Motor neuron (in vitro differentiated cells): ENCODE data around the gene PRKAR1B. TPM values are rescaled to one million over a fixed set of nuclear protein-coding genes. Genes with fewer than 3 reads are reported as not detected.
A peak's percentile ranks its signal among the peaks of the same experiment; 100 is the strongest.

ENCODE experiments used
- ATAC-seq, 8 experiments: fragments of 200-7000 bp; cut with Tn5 transposase; replicated peaks in 6 of 8; 2 replicates each; pipeline ENCODE4 v1.8.0; 2021; ENCODE audit warnings: mild to moderate bottlenecking in 8 of 8, moderate library complexity in 8 of 8
- H3K27ac ChIP-seq, 2 donors: fragments of 250-450 bp; sonication (Bioruptor Pico); 2 replicates each; pipeline ENCODE4 v1.9.0; 2021; ENCODE audit warnings: antibody characterized with exemption in 2 of 2, mild to moderate bottlenecking in 2 of 2, moderate library complexity in 1 of 2
- H3K4me1 ChIP-seq, 2 donors: fragments of 250-450 bp; sonication (Bioruptor Pico); replicated peaks in 1 of 2; 2 replicates each; pipeline ENCODE4 v1.6.1; 2021; ENCODE audit warnings: antibody characterized with exemption in 2 of 2, mild to moderate bottlenecking in 2 of 2, moderate library complexity in 1 of 2
- H3K4me3 ChIP-seq, 5 donors: fragments of 250-450 bp; sonication (Bioruptor Pico); 2 replicates each; pipeline ENCODE4 v1.9.0; 2021; ENCODE audit warnings: antibody characterized with exemption in 5 of 5, mild to moderate bottlenecking in 5 of 5, moderate library complexity in 4 of 5
- WGBS, 10 experiments: fragments of 450-650 bp; shearing (Covaris generic); methylation state at CpG; one replicate each; pipeline ENCODE4 v1.0.0; 2022; 5-methylcytosine and 5-hydroxymethylcytosine counted together
- in situ Hi-C, 9 experiments: fragments of 400-800 bp; cut with MboI; loops; one replicate each; pipeline ENCODE4 v1.15.0; 2021; ENCODE audit warnings: low sequenced_read_pairs in 9 of 9, low pct_unique_long_range_greater_than_20kb in 2 of 9; ENCODE audit not compliant: unreplicated experiment in 9 of 9
- total RNA-seq, 8 experiments: library from RNA; unstranded; fragments of 300-600 nt; gene quantifications; 2 replicates each; pipeline versions ENCODE4 v1.2.3 to v1.2.4, GENCODE V29; 2022

The PRKAR1B gene
- total RNA-seq, 8 experiments from 2014 or later, result 14.3 to 42.2 (median 19.0) TPM

- Histone ChIP-seq H3K27ac (no peak overlapping the region), H3K4me3 (no peak overlapping the region), H3K4me1 (peaks cover 9 to 20% of the 10 kb centered on the region in 2 donors)
- in situ Hi-C loops, result no loop called here
- WGBS, 10 experiments, result 66 to 83% (median 74%) methylated on average over 3 to 26 of the region's 28 CpGs; no CpG with 5 or more reads in 4 of the 10 experiments
- ATAC-seq, result no peak
Measured at GRCh38 chr7:523347-524336, 203.4 kb downstream of the PRKAR1B start.

- peaks cover 15 to 20% of the 10 kb centered on the region in 2 donors for H3K4me1 ChIP-seq
- H3K4me3 ChIP-seq, result no peak overlapping the region
- no peak overlapping the region for H3K27ac ChIP-seq
- in situ Hi-C loops, result no loop called here
- ATAC-seq, result no peak
- 7 to 60% (median 42%) methylated on average over 1 to 12 of the region's 21 CpGs; no CpG with 5 or more reads in 6 of the 10 experiments for WGBS, 10 experiments
Measured at GRCh38 chr7:522951-523314, 204.1 kb downstream of the PRKAR1B start.

DNA sequence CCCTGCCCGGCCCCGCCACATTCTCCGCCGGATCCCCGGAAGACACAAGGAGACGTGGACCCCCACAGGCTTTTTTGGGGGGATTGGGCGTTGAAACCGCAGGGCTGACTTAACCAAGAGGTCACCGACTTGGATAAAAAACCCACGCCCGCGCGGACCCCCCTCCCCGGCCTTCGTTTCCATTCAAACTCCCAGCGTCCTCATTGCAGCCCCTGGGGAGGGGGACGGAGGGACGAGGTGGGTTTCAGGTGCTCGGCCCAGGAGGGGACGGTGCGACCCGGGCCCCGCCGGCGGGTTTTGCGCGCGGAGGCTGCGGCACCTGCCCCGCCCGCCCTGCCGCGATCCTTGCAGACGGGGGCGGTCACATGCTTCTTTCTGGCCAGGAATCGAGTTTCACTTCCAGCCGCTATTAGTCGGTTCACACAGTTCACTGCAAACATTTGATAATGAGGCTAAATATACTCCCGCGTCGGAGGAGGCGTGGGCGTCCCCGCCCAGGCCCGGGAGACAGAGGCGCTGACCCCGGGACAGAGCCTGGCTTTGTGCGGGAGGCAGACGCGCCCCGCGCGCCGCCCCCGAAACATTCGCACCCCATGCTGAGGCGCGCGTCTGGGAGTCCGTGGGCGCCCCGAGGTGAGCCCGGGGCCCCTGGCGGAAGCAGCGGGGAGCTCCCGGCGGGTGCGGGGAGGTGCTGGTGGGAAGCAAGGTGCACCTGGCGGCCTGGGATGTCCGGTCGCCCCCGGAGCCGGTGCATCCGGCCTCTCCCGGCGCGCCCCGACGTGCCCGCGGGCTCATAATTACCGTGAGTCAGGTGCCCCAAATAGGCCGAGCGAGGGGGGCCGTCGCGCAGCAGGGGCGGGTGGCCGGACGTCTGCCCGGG lies 204.8 kb downstream of the PRKAR1B start:
- peak in 7 of 8 experiments; percentile 13 to 60 (median 28) for ATAC-seq
- no peak overlapping the region for H3K27ac ChIP-seq
- WGBS, 10 experiments, result 0 to 3% (median 0%) methylated on average over 2 to 24 of the region's 91 CpGs; no CpG with 5 or more reads in 7 of the 10 experiments
- in situ Hi-C loops, result no loop called here
- peak overlapping the region in 4 of 5 donors; percentile 13 to 25 (median 20) for H3K4me3 ChIP-seq
- H3K4me1 ChIP-seq, result peaks cover 20 to 22% of the 10 kb centered on the region in 2 donors

DNA sequence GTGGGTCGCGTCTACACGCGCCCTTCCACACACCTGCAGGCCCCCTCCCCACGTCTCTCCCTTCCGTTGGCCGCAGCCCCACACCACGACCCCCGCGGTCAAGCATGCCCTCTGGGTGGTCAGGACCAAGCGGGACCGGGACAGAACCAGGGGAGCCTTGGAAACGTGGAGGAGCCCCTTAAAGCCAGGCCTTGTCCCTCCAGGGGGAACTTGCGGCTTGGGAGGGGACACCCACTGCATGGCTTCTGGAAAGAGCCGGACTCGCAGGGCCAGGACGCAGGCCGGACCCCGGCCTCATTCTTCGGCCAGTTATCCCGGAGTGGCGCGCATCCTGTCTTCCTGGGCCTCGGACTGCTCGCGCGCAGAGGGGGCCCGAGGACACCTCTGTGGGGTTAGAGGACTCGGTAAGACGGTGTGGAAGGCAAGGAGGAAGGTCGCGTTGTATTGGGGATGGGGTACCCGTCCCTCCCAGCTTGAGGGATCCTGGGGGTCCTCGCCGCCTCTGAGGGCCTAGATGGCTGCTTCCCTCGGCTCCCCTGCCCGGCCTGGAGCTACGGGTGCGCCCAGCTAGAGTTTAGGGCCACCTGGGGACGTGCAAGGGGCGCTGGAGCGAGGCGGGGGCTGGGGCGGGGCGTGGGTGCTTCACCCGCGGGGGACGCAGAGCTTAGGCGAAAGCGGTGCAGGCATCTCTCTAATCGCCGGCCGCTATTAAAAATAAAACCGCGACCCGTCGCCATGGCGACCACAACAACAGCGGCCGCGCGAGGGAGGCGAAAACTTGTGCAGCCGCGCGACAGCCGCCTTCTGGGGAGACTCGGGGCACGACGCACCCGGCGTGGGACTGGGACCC lies 205.6 kb downstream of the PRKAR1B start:
- in situ Hi-C loops, result no loop called here

DNA sequence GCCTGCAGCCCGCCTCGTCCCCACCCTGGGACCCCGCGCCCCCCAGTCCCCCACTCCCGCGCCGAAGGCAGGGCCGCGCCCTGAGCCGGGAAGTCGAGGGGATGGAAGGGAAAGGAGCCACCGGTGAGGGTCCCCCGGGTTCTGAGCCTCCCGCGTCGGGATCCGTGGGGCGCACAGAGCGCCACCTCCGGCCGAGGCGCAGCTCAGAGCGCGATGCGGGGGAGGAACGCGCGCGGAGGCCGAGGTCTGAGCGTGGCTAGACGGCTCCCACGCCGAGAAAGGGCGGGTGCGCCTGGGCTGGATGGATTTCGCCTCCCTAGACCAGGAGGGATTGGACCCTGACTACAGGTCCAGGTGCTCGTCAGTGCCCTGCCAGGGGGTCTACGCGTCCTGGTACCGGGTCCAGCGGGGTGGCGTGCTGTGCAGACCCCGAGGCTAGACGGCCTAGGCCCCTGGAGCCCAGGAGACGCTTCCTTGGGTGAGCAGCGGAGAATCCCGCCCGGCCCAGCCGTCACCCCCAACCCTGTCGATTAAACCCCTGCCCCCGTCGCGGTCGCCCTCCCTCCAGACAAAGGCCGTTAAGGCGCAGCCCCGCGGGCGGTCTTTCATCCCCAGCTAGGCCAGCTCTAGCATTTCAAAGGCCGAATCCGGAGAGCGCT lies 206.4 kb downstream of the PRKAR1B start:
- 0 to 7% methylated on average over 2 to 5 of the region's 63 CpGs; no CpG with 5 or more reads in 8 of the 10 experiments for WGBS, 10 experiments
- Histone ChIP-seq H3K4me1 (peaks cover 27 to 33% of the 10 kb centered on the region in 2 donors), H3K4me3 (peak overlapping the region in 3 of 5 donors; percentile 61 to 70 (median 69)), H3K27ac (no peak overlapping the region)
- ATAC-seq, result peak in 2 of 8 experiments; percentile 0
- in situ Hi-C loops, result no loop called here

More for the DNA sequence above, 205.6 kb downstream of the PRKAR1B start:
- peak in 5 of 8 experiments; percentile 0 to 46 (median 10) for ATAC-seq
- H3K27ac ChIP-seq, result no peak overlapping the region
- 0 to 55% (median 6%) methylated on average over 1 to 7 of the region's 72 CpGs; no CpG with 5 or more reads in 6 of the 10 experiments for WGBS, 10 experiments
- H3K4me1 ChIP-seq, result peaks cover 21 to 30% of the 10 kb centered on the region in 2 donors
- H3K4me3 ChIP-seq, result peak overlapping the region in 4 of 5 donors; percentile 13 to 25 (median 20)

- Histone ChIP-seq H3K4me1 (peaks cover 33 to 36% of the 10 kb centered on the region in 2 donors), H3K4me3 (peak within 1 kb of the TSS; percentile 43 to 70 (median 61)), H3K27ac (peak within 1 kb of the TSS in 1 of 2 donors; percentile 19)
- peak; percentile 11 to 58 (median 26) for ATAC-seq
- 0% methylated on average over 1 of the region's 132 CpGs; no CpG with 5 or more reads in 9 of the 10 experiments for WGBS, 10 experiments
- in situ Hi-C loops, result no loop called here
Measured at GRCh38 chr7:519484-520390, 207.3 kb downstream of the PRKAR1B start, which contains the start of gene PDGFA. TSS of gene PDGFA (minus strand) at chr7:519846. CDS start at chr7:519001, 845 bp downstream.

DNA sequence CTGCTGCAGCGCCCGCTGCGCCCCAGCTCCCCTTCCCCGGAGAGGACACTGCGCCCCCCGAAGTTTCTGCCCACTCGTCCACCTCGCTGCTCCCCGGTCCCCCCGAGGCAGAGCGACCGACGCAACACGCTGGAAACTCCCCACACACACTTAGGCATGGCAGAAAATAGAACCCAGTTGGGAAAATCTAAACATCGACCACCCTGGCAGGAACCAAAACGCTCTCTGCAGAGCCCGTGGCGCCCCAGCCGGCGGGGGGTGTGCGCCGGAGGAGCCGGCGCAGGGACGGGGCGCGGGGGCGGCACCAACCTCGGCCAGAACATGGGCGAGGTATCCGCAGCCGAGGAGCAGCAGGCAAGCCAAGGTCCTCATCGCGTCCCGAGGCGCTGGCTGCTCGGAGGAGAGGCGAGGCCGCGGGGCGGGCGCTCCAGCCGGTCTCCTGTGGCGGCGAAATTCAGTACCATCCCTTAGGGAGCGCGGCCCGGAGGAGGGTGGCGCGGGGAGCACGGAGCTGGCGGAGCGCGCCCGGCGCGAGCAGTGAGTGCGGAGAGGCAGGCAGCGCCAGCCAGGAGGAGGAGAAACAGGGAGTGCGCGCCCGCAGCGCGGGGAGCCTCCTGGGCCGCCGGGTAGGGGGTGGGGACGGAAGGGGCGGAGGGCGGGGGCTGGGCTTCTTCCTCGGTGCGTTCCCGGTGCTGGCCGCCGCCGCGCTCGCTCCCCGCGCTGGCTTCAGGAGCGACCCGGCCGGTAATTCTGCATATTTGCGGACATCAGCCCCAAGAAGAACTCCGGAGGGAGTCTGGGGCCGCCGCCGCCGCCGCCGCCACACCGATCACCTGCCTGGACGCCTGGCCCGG lies 208.2 kb downstream of the PRKAR1B start:
- in situ Hi-C loops, result no loop called here
- Histone ChIP-seq H3K4me3 (peak overlapping the region; percentile 43 to 70 (median 61)), H3K4me1 (peaks cover 33 to 36% of the 10 kb centered on the region in 2 donors), H3K27ac (peak overlapping the region in 1 of 2 donors; percentile 19)
- 0% methylated on average over 1 of the region's 93 CpGs; no CpG with 5 or more reads in 9 of the 10 experiments for WGBS, 10 experiments
- ATAC-seq, result peak; percentile 4 to 61 (median 44)

GRCh38 chr7:517774-518629 lies 209.1 kb downstream of the PRKAR1B start:
- in situ Hi-C loops, result no loop called here
- H3K27ac ChIP-seq, result no peak overlapping the region
- H3K4me1 ChIP-seq, result peaks cover 33 to 36% of the 10 kb centered on the region in 2 donors
- ATAC-seq, result peak in 7 of 8 experiments; percentile 2 to 27 (median 10)
- 0% methylated on average over 3 to 13 of the region's 70 CpGs; no CpG with 5 or more reads in 8 of the 10 experiments for WGBS, 10 experiments
- peak overlapping the region; percentile 43 to 70 (median 61) for H3K4me3 ChIP-seq

DNA sequence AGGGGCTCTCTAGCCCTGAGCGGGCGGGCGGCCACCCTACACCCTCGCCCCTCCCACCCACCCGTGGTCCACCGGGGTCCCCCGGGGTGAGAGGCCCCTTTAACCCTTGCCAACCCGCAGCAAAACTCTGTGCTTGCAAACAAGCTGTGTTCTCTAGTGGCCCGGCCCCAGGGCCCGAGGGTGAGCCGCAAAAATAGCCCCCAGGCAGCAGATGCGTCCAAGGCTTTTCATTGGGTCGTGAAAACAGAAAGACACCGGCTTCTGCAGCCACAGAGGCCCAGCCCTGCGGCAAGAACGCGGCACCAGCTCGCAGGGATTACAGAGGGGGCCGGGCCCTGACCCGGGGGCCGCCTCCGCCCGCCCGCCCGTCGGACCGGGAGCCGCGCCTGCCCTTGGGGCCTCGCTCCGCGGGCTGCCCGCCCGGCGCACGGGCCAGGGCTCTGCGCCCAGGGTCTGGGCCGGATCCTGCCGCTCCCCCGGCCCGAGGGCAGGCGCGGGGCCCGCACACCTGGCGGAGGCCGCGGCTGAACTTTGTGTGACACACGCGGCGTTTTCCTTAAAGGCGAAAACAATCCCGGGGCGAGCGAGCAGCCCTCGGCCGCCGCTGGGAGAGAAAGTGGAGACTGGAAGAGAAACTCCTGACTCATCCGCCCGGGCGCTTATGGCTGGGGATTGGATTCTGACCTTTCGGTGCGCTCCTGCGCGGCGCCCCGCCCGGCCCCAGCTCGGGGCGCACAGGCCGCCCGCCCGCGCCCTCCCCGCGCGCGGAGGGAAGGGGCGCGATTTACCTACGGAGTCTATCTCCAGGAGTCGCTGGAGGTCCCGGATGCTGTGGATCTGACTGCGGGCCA lies 210.2 kb downstream of the PRKAR1B start:
- in situ Hi-C loops, result no loop called here
- WGBS, 10 experiments, result no CpG with 5 or more reads among the region's 83 CpGs
- Histone ChIP-seq H3K4me1 (peaks cover 29 to 31% of the 10 kb centered on the region in 2 donors), H3K27ac (no peak overlapping the region), H3K4me3 (peak overlapping the region; percentile 43 to 70 (median 61))
- peak; percentile 10 to 49 (median 26) for ATAC-seq
